GM21381 (cell line): Measurements from ENCODE around the gene AFAP1.

Experiments
- ATAC-seq: cut with Tn5 transposase; IDR thresholded peaks from one replicate; pipeline ENCODE4 v1.9.1; 2021; ENCODE audit warnings: mild to moderate bottlenecking, moderate library complexity; ENCODE audit not compliant: unreplicated experiment

The AFAP1 gene

GRCh38 chr4:7844594-7844991 lies 95.1 kb downstream of the AFAP1 start:
- ATAC-seq: no peak

- ATAC-seq: peak; percentile 64
These were observed 95.6 kb downstream of the AFAP1 start for GRCh38 chr4:7843831-7844593.

- no peak for ATAC-seq
These were observed 97.0 kb downstream of the AFAP1 start for GRCh38 chr4:7842384-7843279.

GRCh38 chr4:7841894-7842293 lies 97.8 kb downstream of the AFAP1 start:
- ATAC-seq: no peak

- ATAC-seq: no peak
These were observed 98.6 kb downstream of the AFAP1 start for GRCh38 chr4:7841071-7841470.

- ATAC-seq: no peak
These were observed 99.8 kb downstream of the AFAP1 start for GRCh38 chr4:7839856-7840255.

GRCh38 chr4:7838136-7838782 lies 101.4 kb downstream of the AFAP1 start:
- no peak for ATAC-seq

- ATAC-seq: no peak
These were observed 102.0 kb downstream of the AFAP1 start for GRCh38 chr4:7837597-7838135.

GRCh38 chr4:7831858-7832730 lies 107.6 kb downstream of the AFAP1 start:
- ATAC-seq: no peak

- ATAC-seq: no peak
These were observed 108.3 kb downstream of the AFAP1 start for GRCh38 chr4:7831330-7831729.

- no peak for ATAC-seq
These were observed 108.9 kb downstream of the AFAP1 start for GRCh38 chr4:7830747-7831146.

GRCh38 chr4:7829652-7830580 lies 109.7 kb downstream of the AFAP1 start:
- ATAC-seq: no peak

- ATAC-seq: no peak
These were observed 110.8 kb downstream of the AFAP1 start for GRCh38 chr4:7828793-7829301.

GRCh38 chr4:7828011-7828720 lies 111.5 kb downstream of the AFAP1 start:
- ATAC-seq: no peak

GRCh38 chr4:7827566-7827965 lies 112.1 kb downstream of the AFAP1 start:
- ATAC-seq: no peak

GRCh38 chr4:7826909-7827306 lies 112.8 kb downstream of the AFAP1 start:
- no peak for ATAC-seq

- no peak for ATAC-seq
These were observed 113.3 kb downstream of the AFAP1 start for GRCh38 chr4:7826176-7826908.

- no peak for ATAC-seq
These were observed 115.4 kb downstream of the AFAP1 start for GRCh38 chr4:7824218-7824617.
